ENCODE results near the gene MRPL24.

MRPL24 gene

DNA sequence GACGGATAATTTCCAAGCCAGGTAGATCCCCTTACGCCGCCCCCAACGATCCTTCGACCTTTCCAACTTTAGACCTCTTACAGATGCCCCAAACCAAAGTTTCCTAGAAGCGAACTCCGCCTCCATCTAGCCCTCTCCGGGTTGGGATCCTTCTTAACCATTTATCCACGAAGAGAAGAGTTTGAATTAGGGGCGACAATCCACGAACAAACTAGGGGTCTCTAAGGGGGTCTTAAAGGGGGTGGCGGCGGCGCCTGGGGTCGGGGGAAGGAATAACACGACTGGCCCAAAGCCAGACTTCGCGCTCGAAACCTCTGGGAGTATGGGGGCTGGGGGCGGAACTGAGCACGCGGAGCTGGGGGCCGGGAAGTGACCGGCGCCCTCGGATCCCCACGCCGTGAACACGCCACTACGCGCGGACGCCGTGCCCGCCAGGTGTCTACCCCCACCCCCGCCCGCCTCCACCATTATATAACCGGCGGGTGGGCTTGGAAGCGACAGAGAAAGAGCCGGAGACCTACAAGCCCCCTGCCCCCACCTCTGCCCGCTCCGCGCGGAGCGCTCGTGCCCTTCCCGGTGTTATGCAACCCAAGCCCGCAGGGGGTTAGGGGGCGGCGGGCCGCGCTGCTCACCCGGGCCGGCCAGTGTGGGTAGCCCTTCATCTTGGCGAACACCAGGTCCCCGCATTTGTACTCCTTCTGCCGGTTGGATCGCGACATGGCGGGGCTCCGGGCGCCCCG lies 10.0 kb upstream of the MRPL24 start:
- TF ChIP-seq, protein P1, sequence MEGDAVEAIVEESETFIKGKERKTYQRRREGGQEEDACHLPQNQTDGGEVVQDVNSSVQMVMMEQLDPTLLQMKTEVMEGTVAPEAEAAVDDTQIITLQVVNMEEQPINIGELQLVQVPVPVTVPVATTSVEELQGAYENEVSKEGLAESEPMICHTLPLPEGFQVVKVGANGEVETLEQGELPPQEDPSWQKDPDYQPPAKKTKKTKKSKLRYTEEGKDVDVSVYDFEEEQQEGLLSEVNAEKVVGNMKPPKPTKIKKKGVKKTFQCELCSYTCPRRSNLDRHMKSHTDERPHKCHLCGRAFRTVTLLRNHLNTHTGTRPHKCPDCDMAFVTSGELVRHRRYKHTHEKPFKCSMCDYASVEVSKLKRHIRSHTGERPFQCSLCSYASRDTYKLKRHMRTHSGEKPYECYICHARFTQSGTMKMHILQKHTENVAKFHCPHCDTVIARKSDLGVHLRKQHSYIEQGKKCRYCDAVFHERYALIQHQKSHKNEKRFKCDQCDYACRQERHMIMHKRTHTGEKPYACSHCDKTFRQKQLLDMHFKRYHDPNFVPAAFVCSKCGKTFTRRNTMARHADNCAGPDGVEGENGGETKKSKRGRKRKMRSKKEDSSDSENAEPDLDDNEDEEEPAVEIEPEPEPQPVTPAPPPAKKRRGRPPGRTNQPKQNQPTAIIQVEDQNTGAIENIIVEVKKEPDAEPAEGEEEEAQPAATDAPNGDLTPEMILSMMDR (IDR thresholded peaks at IDR 0.05; ENCODE audit: low read depth, low read length): no peak
- peak overlapping the region; percentile 88 for H3K4me3 ChIP-seq (ENCODE audit: low read depth, low read length)

- TF ChIP-seq, protein P1 (IDR thresholded peaks at IDR 0.05; ENCODE audit: low read depth, low read length): no peak
- peak overlapping the region; percentile 88 for H3K4me3 ChIP-seq (ENCODE audit: low read depth, low read length)
These were observed 9.3 kb upstream of the MRPL24 start for GRCh38 chr1:156750191-156750672.

GRCh38 chr1:156749419-156750118 lies 8.7 kb upstream of the MRPL24 start:
- TF ChIP-seq, protein P1 (IDR thresholded peaks at IDR 0.05; ENCODE audit: low read depth, low read length): no peak
- H3K4me3 ChIP-seq (ENCODE audit: low read depth, low read length): peak overlapping the region; percentile 88

DNA sequence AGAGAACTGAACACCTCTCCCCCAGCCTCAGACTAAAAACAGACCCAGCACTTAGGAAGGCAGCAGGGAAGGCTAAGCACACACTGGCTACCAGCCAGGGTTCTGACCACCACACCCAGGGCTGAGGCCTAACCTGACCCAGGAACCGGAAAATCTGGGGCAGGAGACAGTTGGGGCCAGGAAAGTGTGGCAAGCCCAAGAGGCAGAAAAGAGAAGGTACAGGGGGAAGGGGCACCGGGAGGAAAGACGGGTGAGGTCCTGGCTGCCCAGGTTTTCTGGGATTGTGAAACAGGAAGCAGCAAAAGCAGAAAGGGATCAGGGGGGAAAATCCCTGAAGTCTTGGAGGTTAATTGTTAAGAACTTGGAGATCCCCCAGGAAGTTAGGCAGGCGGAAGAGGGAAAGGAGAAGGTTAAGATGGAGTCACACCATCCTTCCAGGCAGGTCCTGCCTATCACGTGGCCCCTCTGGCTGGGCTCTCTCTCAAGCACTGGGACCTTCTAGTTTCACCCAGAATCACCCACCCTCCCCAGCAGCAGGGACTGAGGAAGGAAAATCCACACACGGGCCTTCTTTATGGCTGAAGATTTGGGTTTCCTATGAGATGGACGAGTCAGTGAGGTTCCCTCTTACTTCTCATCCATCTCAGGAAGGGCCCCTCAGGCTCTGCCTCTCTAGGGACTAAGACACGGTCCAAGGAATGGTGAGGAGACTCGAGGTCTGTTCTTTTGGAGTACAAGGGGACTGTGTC lies 8.0 kb upstream of the MRPL24 start:
- TF ChIP-seq, protein P1 (IDR thresholded peaks at IDR 0.05; ENCODE audit: low read depth, low read length): no peak
- H3K4me3 ChIP-seq (ENCODE audit: low read depth, low read length): peak overlapping the region; percentile 88

DNA sequence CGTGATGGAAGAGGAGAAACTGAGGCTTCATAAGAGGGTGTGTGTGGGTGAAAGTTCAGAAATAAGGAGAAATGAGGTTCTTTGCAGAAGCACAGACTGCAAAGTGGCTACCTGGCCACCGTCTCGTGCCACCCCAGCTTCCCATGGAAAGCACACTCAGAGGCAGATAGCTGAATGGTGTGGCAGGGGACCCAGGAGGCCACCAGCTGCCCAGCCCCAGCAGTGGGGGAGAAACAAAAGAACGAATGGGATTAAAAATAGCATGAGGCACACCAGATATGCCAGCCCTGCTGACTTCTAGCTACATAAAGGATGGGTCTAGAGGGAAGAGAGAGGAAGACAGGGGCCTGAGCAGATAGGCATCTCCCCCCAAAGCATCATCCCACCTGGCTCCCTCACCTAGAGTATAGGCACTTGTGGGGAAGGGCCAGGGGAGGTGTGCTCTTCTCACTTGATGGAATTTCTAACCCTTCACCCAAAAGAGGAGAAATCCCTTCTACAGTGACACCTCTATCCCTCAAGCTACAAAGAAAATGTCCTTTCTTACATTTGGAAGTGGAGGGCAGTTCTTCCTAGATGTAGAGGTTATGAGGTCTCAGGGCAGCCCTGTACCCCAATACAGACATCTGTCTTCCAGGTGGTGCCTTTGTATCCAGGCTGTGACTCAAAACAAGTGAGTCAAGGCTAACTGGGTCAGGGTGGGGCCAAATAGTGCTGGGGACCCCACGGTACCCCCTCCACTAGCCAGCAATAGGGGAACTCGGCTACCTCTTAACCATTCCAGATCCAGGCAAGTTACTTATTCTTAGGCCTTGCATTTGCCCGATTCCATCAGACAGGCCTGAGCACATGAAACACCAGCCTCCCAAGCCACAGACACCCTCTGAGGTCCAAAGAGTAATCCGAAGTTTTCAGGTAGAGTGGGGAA lies 7.1 kb upstream of the MRPL24 start:
- TF ChIP-seq, protein P1 (IDR thresholded peaks at IDR 0.05; ENCODE audit: low read depth, low read length): no peak
- H3K4me3 ChIP-seq (ENCODE audit: low read depth, low read length): peak overlapping the region; percentile 88

- TF ChIP-seq, protein P1 (IDR thresholded peaks at IDR 0.05; ENCODE audit: low read depth, low read length): peak; percentile 29; the same call in 1 of the 2 replicates
- H3K4me3 ChIP-seq (ENCODE audit: low read depth, low read length): peak overlapping the region; percentile 63
These were observed 6.1 kb upstream of the MRPL24 start for GRCh38 chr1:156746728-156747631.
